HG03378 (cell line): ENCODE measurements around the gene TSPAN17.

ENCODE experiments used
- ATAC-seq: cut with Tn5 transposase; IDR thresholded peaks from one replicate; pipeline ENCODE4 v1.9.1; 2021; ENCODE audit warnings: mild to moderate bottlenecking, moderate library complexity; ENCODE audit not compliant: unreplicated experiment

Gene TSPAN17

DNA sequence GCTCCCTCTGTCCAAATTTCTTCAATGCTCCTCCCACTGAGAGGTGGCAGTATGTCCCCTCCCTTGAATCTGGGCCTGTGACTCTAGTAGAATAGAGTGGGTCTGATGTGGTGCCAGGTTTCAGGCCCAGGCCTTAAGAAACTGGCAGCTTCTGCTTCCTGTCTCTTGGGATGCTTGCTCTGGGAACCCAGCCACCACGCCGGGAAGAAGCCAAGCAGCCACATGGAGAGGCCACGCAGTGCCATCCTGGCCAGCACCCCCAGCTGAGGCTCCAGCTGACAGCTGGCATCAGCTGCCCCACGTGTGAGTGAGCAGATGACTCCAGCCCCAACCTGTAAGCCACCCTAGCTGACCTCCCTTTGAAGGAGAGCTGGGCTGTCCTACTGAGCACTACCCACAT lies 7.3 kb upstream of the TSPAN17 start:
- ATAC-seq = no peak

DNA sequence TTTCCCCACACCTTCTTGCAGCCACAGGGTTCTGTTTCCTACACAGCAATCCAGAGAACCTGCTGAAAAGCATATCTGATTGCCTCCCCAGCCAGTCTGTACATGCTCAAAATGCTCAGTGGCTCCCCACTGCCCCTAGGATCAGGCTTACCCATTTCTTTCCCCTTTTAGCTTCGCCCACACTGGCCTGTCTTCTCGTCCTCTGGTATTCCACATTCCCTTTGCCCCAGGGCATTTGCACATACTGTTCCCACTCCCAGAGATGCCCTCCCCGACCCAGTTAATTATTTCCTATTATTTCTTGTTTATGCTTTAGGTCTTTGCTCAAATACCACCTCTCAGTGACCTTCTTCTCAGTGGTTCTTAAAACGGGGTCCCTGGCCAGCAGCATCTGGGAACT lies 6.7 kb upstream of the TSPAN17 start:
- no peak for ATAC-seq

DNA sequence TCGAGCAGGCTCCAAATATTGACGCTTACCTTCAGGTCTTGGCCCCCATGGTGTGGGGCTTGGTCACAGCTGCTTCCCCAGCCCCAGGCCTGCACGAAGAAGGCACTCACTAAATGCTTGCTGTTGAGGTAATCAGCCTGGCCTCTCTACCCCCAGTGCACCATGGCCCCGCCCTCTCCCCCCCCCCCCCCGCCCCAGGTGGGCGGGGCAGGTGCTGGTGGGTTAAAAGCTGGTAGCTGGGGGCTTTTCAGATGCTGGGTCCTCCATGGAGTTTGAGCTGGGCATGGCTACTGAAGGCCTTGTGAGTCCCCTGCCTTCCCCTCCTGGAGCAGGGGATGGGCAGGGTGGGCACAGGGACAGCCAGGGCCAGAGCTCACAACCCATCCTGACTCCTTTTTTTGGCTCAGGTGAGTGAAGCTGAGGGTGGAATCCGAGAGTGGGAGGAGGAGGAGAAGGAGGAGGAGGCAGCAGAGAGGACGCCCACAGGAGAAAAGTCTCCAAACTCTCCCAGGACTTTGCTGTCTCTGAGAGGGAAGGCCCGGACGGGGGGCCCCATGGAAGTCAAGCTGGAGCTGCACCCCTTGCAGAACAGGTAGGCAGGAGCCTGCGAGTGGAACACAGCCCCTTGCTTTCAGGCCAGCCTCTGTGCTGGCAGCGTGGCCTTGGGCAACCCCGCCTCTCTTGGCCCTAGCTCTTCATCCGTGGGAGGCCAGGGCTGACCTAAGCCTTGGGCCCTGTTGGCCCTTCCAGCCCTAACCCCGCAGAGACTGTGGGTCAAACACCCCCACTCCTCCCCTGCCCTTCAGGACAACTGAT lies 4.4 kb upstream of the TSPAN17 start:
- no peak for ATAC-seq

DNA sequence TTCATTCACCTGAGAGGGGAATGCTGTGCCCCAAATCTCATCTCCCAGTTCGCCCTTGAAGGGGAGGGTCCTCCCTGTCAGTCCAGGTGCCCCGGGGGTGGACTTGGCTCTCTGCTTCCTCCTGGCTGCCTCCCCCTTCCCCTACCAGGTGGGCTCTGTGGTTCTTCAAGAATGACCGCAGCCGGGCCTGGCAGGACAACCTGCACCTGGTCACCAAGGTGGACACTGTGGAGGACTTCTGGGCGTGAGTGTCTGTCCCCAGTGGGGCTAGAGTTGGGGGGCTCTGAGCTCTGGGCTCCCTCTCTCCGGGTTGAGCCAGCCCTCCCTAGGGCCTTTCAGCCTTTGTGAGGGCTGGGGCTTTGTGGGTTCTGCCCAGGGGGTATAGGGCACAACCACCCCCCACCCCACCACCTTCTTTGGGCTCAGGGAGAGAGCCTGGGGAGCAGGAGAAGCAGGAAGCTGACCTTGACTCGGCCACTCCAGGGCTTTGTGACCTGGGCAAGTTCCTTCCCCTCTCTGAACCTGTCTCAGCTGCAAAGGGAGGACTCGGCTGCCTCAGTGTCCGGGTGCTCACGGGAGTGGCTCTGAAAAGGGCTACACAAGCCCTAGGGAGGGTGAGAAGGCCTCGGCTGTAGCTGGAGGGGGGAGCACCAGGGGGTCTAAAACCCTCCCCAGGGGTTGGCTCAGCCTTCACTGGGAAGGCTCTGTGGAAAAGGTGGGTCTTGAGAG lies 3.6 kb upstream of the TSPAN17 start:
- ATAC-seq = no peak

DNA sequence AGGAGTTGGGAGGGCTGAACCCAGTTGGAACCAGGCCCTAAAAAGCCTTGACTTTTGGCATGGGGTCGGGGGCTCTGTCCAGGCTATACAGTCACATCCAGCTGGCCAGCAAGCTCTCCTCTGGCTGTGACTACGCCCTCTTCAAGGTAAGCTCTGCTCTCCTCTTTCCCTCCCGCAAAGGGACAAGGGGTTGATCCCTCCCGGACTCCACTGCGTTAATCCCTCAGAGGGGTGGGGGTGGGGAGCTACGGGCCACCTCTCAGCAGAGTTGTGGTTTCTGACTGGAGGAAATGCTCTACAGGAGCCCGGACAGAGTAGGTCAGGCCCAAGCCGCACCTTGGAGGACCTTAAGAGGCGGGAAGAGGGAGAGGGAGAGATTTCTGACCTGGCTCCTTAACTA lies 3.0 kb upstream of the TSPAN17 start:
- ATAC-seq = no peak

DNA sequence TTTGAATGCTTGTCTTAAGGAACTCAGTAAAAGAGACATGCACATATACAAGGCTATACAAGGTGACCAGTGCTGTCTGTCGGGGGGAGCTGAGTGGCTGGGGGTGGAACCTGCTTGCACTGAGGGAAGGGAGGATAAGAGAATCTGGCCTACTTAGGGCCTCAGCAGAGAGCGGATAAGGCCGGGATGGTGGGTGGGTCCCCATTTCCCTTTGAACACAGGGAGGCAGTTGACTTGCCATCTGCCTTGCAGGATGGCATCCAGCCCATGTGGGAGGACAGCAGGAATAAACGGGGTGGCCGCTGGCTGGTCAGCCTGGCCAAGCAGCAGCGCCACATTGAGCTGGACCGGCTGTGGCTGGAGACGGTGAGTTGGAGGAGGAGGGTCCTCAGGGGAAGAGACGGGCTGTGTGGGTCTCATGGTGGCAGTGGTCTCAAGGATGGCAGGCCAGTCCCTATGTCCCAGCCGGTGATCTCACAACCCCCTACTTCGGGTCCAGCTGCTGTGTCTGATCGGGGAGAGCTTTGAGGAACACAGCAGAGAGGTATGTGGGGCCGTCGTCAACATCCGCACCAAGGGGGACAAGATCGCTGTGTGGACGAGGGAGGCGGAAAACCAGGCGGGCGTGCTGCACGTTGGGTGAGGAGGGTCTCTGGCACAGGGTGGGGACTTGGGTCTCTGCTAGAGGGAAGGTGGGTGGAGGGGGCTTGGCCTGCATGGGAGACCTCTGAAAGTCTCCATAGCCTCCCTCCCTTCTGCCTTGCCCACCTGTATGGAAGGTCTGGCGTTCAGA lies 2.2 kb upstream of the TSPAN17 start:
- ATAC-seq = no peak

DNA sequence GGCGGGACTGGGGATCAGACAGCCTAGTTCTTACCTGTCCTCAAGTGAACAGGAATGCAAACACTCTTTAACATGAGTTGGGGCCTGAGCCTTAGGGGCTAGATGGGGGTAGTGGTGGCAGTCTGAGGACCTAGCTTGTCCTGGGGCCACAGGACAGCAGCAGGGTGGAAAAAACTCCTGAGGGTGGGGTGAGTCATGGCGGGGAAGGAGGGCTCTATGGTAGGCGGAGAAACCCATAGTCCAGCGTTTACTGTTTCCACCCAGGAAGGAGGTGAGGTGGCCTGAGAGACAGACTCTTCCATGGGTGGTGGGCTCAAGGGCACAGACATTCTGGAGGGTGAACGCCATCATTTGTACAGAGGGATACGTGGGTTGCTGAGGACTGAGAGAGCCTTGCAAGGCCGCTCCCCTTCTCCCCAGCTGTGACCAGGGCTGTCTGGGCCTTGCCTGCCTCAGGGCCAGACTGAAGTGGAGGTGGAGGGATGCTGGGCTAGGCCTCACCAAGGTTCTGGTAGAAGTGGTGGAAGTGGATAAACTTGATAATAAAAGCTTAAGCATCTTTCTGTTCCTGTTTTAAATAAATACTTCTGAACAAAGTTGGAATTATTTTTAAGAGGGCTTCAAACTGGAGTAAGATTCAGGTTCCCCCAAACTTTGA lies 1.1 kb upstream of the TSPAN17 start:
- ATAC-seq = no peak

DNA sequence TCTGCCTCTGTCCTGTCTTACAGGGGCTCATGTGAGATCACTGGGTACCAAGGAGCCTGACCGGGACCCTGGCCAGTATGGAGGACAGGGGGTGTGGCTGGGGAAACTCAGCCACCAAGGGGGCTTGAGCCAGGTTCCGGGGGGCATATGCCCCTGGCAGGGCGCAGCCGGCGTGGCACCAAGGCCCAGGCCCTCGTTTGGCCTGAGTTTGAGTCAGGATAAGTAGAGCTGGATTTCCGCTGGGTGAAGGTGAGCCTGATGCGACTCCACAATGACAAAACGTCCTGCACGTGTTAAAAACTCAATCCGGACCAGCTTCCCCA lies 616 bp upstream of the TSPAN17 start:
- ATAC-seq = peak; percentile 4

DNA sequence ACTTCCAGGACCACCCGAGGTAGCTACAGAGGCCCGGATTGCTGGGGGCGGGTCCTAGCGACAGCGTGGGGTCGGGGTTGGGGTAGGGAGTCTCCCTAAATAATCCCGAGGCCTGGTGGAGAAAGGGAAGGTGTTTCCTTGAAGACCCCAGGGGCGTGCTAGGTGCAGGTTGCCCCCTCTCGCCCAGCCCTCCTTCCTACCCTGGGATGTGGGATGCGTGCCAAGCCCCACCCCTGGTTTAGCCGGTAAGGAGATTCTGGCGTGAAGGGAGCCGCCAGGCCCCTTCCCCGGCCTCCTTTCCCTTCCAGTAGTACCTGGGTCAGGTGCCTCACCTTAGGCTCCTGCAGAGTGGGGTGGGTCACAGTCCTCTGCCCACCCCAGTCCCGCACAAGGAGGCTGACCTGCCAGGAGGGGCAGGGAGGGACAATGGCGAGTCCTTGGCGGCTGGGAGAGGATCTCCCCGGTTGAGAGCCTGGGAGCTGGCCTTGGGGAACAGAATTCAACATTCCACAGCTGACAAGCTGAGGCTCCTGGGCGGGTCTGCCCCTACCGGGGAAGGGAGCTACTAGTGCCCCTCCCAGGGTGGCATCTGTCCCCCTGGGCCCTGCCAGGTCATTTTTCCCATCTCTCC lies 674 bp downstream of the TSPAN17 start:
- no peak for ATAC-seq

DNA sequence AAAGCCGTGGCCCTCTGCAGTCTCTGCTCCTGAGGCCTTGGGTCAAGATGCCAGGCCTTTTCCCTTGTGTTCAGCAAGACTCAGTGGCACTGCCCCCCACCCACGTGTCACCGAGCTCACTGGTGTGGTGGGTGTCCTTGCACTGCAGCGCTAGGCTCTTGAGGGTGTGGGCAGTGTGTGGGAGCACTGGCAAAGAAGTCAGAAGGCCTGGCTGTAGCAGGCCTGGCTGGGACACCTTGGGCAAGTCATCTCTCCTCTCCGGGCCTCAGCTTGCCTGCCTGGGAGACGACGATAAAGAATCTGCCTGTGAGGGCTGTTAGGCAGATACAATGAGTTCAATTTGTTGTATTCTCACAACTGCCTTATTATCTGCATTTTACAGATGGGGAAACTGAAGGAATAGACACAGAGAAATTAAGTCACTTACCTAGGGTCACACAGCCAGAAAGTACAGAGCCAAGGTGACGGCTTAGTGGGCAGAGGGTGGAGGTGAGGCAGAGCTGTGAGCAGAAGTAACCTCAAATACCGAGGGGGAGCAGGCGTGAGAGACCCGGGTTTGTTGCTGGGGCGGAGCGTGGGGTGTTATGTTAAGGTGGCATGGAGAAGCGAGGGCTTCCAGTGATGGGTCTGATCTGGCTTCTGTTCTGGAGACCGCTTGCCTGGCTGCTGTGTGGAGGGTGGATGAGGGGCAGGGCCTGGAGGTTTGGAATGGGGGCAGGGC lies 1.4 kb downstream of the TSPAN17 start:
- ATAC-seq = no peak

DNA sequence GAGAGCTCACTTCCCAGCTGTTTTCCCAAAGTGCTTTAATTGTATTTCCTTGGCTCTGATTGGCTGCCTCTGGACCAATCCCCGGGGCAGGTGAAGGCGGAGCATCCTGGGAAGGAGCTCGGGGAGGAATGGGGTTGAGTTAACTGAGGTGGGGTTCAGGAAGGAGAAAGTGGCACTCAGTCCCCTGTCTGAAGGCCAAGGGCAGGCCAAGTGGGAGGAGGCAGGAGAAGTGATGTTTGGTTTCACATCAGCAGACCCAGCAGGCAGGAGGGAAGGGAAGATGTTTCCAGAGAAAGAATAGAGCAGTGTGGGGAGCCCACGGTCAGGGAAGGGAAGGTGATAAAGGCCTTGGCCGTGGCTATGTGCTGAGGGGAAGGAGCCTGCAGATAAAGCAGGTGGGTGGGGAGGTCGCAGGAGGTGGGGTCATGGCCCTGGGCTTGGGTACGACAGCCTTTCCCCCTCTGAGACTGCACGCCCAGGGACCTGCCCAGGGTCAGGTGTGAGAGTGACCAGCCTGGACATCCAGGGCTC lies 3.1 kb downstream of the TSPAN17 start:
- no peak for ATAC-seq

DNA sequence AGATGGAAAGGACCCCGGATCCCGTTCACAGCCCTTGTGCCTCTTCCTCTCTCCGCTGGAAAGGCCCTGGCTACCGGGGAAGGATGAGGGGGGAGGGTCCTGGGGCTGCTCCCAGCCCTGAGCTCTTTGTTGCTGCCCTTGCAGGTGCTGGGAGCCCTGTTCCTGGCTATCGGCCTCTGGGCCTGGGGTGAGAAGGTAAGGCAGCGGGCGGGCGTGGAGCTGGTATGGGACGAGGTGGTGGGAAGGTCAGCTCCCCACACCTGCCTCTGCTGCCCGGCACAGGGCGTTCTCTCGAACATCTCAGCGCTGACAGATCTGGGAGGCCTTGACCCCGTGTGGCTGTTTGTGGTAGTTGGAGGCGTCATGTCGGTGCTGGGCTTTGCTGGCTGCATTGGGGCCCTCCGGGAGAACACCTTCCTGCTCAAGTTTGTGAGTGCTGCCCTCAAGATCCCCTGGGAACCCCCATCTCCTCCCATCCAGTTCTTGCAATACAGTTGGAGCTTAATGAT lies 4.2 kb downstream of the TSPAN17 start:
- ATAC-seq = no peak

DNA sequence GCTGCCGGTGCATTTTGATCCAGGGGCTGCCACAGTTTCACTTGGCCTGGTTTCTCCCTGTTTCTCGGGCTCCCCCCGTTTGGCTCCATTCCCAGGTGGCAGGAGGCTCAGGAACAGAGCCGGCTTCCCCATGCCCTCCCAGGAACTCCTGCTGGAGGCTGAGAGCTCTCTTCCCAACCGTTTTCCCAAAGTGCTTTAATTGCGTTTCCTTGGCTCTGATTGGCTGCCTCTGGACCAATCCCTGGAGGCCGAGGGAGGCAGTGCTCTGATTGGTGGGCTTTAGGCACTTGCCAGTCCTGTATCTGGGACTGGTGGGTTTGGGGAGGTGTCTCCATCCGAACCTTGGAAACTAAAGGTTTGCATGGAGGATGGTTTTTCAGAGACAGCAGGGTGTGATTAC lies 4.9 kb downstream of the TSPAN17 start:
- ATAC-seq = no peak

DNA sequence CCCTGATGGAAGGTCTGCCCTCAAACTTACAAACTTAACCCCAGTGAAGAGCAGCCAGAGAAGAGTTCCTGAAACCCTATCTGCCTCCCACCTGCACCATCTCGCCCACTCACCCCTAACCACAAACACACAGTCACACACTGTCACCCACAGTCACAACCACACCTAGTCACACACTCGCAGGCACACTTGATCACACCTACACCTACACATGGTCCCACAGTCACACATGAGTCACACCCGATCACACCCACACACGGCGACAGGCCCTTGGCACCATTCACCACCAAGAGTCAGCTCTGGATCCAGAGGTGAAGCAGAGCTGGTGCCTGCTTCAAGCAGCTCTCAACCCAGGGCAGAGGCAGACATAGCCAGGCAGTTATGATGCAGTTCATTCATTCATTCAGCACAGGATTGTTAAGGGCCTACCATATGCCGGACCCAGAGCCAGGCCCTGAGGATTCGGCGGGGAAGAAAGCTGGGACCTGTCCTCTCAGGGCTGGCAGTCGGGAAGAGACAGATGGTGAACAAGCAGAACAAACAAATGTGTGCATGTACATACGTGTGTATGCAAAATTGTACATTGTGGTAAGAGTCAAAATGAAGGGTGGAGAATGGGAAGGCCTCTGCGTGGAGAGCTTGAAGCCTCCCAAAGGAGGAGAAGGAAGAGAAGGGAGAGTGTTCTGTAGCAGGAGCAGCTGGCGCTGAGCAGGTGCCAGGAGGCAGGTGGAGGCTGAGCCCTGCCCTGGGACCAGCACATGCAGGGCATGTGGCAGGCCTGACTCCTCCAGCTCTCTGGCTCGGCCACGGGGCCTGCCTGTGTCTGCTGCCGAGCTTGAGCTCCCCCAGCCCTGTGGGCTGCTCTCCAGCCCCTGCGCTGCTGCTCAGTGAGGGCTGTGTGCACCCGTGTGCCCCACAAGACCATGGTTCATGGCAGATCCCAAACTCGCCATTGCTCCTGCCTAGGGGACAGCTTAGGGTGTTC lies 6.4 kb downstream of the TSPAN17 start:
- no peak for ATAC-seq

DNA sequence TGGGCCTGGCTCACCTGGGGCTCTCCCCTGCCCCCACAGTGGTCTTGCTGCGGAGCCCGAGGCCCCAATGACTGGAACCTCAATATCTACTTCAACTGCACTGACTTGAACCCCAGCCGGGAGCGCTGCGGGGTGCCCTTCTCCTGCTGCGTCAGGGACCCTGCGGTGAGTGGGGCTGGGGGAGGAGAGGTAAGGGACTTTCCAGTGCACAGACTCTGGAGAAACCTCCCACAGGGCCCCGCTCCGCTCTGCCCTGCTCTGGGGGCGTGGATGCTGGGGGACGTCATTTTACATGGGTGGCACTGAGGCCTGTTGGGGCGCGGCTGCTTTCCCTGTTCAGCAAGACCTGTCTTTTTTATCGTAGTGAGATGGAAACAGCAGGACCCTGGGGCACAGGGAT lies 7.6 kb downstream of the TSPAN17 start:
- no peak for ATAC-seq

DNA sequence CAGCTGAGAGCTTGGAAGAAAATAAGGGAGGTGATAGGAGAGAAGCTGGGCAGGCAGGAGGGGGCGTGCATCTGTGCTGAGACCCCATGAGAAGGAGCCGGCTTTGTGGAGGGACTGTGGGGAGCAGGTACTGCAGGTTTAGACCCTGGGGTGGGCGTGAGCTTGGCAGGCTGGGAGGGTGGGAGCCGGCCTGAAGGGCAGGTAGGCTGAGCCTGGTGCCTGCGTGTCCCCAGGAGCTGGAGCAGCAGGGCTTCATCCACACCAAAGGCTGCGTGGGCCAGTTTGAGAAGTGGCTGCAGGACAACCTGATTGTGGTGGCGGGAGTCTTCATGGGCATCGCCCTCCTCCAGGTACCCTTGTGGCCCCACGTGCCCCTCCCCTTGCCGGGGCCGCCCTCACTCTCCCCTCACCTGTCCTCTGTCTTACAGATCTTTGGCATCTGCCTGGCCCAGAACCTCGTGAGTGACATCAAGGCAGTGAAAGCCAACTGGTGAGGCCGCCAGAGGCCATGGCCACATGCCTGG lies 9.2 kb downstream of the TSPAN17 start:
- no peak for ATAC-seq

DNA sequence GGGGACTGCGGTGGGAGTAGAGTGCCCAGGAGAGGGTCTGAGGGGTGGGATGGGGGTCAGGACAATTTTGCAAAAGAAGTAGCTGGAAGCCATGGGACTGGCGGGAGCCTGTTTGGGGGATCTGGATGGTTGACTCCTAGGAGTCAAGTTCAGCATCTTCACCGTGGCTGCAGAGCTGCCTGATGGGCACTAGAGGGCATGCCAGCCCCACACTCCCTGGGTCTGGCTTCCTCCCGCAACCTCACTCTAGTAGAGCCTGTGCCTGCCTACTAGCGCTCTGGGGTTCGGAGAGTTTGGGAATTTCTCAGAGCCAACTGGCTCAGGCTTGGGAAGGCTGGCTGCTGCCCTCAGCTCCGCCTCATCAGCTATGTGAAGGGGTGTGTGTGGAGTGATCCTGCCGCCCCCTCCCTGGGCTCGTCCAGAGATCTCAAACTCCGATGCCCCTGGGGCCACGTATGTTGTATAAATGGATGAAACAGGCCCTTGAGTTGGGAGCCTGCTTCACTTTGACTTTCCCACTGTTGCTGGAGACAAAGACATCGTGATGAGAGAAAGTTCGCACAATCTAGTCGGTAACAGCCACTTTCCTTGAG lies 10.8 kb downstream of the TSPAN17 start:
- ATAC-seq = peak; percentile 33
